Anterior cingulate cortex (tissue), 58 donors: ENCODE results near the gene TRIM65.

ENCODE experiments used
- DNase-seq, 58 donors: peaks; one replicate each; lab custom pipeline; 2025; lab: John Stamatoyannopoulos, UW

Gene TRIM65

DNA sequence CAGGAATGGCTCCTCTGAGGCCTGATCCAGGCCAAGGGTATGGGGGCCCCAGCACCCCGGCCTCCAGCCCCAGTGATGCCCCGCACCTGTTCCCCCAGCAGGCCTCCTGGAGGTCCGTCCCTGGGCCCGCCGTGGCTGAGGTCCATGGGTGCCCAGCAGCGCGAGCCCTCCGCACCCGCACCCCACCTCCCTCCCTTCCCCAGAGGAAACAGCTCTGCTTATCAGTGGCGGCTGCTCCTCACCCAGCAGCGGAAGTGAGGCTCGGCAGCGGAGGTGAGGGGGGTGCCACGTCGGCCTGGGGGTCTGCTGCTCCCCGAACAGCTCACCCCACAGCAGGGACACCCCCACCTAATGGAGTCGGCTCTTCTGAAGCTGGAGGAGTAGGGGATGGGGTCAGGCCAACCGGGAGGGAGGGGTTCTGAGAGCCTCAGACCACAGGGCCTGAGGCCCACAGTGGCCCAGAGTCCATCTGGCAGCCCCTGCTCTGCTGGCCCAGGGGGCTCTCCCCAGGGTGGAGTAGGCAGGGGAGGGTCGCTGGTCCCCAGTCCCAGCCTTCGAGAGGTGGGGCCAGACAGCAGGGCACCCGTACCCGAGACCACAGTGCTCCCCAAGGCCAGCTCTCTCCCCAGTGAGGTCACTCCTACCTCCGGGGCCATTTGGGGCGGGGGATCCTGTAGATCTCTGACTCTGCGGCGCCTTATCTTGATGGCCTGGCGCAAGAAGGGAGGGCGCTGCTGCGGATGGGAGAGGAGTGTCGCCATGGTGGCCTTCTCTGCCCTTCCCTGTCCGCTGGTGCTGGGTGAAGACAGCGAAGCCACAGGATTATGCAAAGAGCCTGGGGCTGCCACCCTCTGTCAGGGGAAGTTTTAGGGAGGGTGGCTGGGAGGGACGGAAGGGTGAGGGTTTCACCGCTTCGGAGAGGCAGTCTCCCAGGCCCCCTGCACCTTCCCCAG, 52.9 kb downstream of the TRIM65 start, which contains the start of gene UNC13D:
Gene UNC13D (minus strand): TSS at position 828 of the 953 bp plus-strand sequence. CDS start 67 bp downstream, at position 761.
- no peak for DNase-seq

DNA sequence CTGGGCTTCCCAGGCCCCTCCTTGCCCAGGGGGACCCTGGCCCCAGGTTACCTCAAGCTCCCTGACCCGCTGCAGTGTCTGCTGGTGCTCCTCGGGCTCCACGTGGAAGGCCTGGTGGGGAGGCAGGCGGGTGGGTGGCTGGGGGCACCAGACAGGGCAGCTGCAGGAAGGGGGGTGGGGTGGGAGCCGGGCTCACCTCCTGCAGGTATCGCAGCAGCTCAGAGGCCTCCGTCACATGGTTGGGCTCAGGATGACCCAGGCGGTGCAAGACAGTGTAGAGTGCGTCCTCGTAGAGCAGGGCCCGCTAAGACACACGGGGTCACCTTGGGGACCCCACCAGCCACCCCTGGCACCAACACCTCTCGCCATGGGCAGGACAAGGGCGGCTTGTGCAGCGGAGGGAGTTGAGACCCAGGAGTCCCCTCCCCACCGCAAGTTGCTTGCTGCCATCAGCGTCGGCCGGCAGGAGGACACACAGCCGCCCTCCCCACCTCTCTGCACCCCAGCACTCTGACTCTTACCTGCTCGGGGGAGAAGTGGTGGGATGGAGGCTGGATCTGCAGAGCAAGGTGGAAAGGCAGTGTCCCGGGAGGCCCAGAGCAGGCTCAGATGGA, 53.7 kb downstream of the TRIM65 start:
- no peak for DNase-seq

DNA sequence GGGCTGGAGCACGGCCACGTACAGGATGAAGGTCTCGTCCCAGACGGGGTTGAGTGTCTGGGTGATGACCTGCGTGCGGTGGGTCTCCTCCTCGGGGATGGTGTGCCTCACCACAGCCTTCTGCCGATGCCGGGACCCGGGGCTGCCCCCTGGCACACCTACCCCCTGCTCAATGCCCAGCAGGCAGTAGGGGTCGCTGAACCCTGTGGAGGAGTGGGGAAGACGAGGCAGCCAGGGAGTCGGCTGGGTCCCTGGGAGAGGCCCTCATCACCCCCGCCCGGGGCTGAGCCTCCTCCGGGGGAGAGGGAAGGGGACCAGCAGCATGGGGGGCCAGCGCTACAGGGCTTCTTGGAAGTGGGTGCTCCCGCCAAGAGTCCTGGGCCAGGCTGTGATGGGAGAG, 54.3 kb downstream of the TRIM65 start:
- no peak for DNase-seq

DNA sequence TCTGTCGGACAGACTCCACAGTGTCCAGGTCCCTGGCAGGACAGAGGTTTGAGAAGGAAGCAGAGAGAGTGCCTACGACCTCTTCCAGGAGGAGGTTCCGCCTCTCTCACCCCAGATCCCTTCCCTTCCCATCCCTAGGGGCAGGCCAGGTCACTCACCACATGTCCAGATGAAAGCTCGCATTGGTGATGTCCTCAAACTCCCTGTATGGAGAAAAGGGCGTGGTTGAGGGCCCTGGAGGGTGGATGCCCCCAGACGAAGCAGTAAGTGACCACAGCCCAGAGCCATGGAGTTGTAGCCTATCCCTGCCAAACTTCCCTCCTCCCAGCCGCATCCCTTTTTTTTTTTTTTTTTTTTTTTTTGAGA, 56.0 kb downstream of the TRIM65 start:
- DNase-seq: no peak

DNA sequence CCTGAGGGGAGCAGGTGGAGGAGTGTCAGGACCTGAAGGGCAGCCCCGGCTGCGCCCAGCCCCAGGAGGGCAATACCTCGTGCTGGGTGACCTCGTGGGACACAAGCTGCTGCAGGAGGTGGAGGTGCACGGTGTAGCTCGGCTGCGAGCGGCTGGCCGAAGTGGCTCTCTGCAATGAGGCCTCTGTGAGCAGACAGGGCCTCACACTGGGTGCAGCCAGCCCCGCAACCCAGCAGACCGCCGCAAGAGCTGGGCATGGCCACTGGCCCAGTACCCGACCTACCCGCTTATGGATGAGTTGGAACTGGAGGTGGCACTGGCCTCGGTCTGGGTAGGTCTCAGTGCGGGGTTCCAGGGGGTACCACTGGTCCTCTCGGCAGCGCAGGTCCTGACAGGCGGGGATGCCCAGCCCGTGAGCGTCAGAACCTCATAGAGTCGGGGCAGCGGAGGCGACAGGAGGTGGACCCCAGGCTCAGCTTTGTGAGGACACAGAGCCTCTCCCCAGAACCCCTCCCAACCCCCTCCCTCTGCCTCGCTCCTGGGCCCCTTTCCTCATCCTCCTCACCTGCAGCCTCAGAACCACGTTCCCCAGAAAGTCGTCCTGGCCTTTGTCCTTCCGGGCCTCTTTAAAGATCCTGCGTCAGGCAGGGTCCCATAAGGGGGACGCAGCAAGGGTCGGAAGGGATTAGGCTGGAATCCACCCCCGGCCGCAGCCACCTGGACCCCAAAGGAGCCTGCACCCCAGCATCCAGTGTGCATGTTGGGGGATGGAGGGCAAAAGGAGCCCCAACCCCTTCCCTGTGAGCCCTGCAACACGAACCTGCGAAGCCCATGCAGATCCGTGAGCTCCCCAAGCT, 56.6 kb downstream of the TRIM65 start:
- no peak for DNase-seq
